ENCODE results near the gene RAD51B. TPM values are rescaled to one million over a fixed set of nuclear protein-coding genes. Genes with fewer than 3 reads are reported as not detected.

Gene RAD51B
- total and polyA plus RNA-seq, 4 donors = 2.8 to 39.6 (median 13.3) TPM; not detected in 1

DNA sequence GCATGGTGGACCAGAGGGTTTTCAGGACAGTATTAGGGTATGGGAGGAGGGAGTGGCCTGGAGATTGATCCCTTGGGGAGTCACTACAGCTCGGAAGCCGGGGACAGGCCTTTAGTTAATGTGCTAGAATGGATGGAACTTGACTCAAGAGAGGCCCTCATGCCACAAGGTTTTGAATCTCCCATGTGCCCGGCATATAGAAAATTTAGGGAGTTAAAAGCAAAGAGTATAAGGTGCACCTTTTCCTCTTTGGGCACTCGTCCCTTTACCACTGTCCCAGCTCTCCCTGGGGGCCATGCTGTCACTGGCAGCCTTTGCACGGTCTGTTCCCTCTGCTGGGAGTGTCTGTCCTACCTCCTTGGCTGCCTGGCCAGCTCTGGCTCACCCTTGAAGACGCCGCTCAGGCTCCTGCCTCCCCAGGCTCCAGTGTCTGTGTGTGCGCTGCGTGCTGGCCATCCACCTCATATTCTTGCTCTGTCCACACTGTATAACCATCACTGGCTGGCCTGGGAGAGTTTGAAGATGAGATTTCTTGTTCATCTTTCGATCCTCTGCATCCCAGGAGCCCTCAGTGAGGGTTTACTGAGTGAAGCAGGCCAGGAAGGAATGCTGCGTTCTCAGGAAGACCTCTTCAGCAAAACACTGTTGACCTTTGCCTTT lies 811.9 kb downstream of the RAD51B start:
- peak in 1 of 2 donors; percentile 57 for DNase-seq
- Histone ChIP-seq H3K27ac (ENCODE audit: low read depth in 1 of 2, low read length in 2 of 2) (no peak overlapping the region), H3K36me3 (ENCODE audit: control insufficient read depth in 1 of 2, insufficient read depth in 2 of 2, low read length in 1 of 2) (no peaks in the 10 kb centered on the region), H3K9me3 (ENCODE audit: control insufficient read depth, low read length) (no peaks in the 10 kb centered on the region), H3K4me3 (ENCODE audit: low read length in 2 of 2) (no peak overlapping the region), H3K27me3 (ENCODE audit: control insufficient read depth in 1 of 2, insufficient read depth in 2 of 2, low read length in 1 of 2) (no peaks in the 10 kb centered on the region), H3K4me1 (ENCODE audit: control insufficient read depth in 1 of 2, insufficient read depth in 2 of 2, low read length in 2 of 2) (peaks cover 0 to 3% of the 10 kb centered on the region in 2 donors)
- peak; percentile 7 for ATAC-seq (ENCODE audit: low FRiP score)
- intact Hi-C loops (cut with DNase I) = loop anchor here in 1 of 2 donors (5.0 kb wide), 1 partner anchor 484 kb away; no protein-coding TSS in a partner anchor
- 63 to 75% methylated on average over 11 of the region's 11 CpGs for WGBS, 2 donors

DNA sequence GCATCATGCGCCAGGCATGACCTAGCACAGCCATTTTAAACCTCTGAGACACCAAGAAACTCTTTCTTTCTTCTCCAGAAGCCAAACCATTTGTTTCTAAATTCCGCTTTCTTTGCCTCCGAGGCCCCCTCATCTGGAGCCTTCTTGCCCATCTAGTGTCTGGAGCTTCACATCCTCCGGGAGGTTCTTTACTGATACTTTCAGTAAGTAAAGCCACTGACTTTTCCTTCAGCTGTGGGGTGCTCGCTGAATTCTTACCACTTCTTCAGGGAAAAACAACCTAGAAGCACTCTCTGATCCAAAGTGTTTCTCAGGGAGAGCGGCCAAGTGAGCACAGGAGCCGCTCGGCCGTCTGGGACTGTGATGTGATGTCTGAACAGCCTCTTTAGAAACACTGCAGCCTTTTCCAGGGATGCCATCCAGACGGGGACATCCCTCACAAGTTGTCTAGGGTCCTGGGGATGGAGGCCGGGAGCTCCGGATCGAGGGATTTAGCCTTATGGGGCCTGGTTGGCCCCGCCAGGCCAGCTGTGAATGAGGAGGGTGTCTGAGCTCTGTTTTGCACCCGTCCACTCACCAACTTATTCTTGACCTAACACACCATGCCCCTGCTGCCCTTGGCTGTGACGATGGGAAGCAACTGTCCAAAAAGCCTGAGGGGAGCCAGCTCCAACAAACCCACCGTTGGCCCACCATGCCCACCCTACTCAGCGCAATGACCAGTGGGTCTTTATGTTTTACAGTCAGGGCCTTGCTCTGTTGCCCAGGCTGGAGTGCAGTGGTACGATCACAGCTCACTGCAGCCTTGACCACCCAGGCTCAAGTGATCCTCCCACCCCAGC lies 812.7 kb downstream of the RAD51B start:
- Histone ChIP-seq H3K36me3 (ENCODE audit: control insufficient read depth in 1 of 2, insufficient read depth in 2 of 2, low read length in 1 of 2) (no peaks in the 10 kb centered on the region), H3K27ac (ENCODE audit: low read depth in 1 of 2, low read length in 2 of 2) (no peak overlapping the region), H3K9me3 (ENCODE audit: control insufficient read depth, low read length) (no peaks in the 10 kb centered on the region), H3K4me3 (ENCODE audit: low read length in 2 of 2) (no peak overlapping the region), H3K4me1 (ENCODE audit: control insufficient read depth in 1 of 2, insufficient read depth in 2 of 2, low read length in 2 of 2) (peaks cover 0 to 3% of the 10 kb centered on the region in 2 donors), H3K27me3 (ENCODE audit: control insufficient read depth in 1 of 2, insufficient read depth in 2 of 2, low read length in 1 of 2) (no peaks in the 10 kb centered on the region)
- intact Hi-C loops (cut with DNase I) = loop anchor here in 1 of 2 donors (5.0 kb wide), 1 partner anchor 485 kb away; no protein-coding TSS in a partner anchor
- DNase-seq (peak in 1 of 2 donors; percentile 70), ATAC-seq (ENCODE audit: low FRiP score) (no peak)
- WGBS, 2 donors = 37 to 49% methylated on average over 19 of the region's 19 CpGs

DNA sequence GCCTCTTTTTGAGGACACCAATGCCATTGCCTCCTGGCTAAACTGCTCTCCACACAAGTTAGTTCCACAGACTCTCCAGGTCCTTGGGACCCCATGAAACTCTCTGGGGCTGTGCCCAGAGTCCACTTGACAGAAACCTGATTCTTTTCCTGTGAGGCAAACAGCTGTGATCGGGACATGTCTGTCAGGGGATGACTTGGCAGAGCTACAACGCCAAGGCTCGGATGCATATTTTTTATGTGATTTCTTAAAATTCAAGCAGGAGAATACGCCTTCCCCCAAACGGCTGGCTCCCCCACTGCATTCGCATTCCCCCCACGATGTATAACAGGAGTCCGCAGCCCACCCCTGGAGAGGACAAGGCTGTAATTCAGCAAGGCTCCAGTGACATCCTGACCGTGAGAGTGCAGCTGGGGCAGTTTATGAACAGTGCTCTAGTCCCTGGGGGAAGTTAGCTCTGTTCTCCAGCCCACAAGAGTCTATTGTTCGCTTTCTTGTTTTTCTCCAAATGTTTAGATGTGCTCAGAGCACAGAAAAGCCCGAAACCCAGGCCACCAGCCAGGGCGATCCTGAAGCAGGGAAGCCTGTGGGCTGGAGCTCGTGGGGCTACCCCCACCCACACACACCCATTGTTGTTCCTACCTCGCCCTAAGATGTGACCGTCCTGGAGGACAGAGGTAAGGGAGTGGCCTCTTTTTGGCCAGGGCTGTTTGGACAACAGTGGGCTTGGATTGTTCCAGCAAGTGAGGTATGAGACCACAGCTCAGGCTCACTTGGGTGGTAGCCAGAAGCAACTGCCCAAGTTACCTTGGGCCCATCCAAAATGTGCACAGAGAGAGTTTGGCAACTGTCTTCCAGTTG lies 813.8 kb downstream of the RAD51B start:
- H3K4me1 ChIP-seq (ENCODE audit: control insufficient read depth in 1 of 2, insufficient read depth in 2 of 2, low read length in 2 of 2) = no peaks in the 10 kb centered on the region
- ATAC-seq (ENCODE audit: low FRiP score) (no peak), DNase-seq (peak in 1 of 2 donors; percentile 67)
- no peaks in the 10 kb centered on the region for H3K27me3 ChIP-seq (ENCODE audit: control insufficient read depth in 1 of 2, insufficient read depth in 2 of 2, low read length in 1 of 2)
- H3K9me3 ChIP-seq (ENCODE audit: control insufficient read depth, low read length) = no peaks in the 10 kb centered on the region
- intact Hi-C loops (cut with DNase I) = loop anchor here in 1 of 2 donors (5.0 kb wide), 1 partner anchor 486 kb away; no protein-coding TSS in a partner anchor
- no peak overlapping the region for H3K27ac ChIP-seq (ENCODE audit: low read depth in 1 of 2, low read length in 2 of 2)
- 29 to 39% methylated on average over 15 of the region's 15 CpGs for WGBS, 2 donors
- H3K36me3 ChIP-seq (ENCODE audit: control insufficient read depth in 1 of 2, insufficient read depth in 2 of 2, low read length in 1 of 2) = no peaks in the 10 kb centered on the region
- no peak overlapping the region for H3K4me3 ChIP-seq (ENCODE audit: low read length in 2 of 2)

DNA sequence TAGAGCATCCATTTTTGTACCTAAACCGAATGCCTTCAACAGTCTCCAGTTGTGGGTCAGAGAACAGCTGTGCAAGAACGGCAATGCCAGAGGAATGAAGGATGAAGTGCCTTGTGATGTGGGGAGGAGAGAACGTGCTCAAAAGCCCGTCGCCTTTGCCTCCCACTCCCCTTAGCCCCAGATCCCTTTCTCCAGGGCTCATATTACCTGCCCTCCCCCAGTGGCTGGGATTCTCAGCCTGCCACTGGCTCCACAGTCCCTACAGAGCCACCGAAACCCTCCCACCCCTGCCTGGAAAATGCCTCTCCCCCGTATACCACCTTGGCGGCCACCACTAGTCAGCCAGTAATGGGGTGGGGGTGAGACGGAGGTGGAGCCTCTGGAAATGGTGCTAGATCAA lies 814.8 kb downstream of the RAD51B start:
- Histone ChIP-seq H3K27me3 (ENCODE audit: control insufficient read depth in 1 of 2, insufficient read depth in 2 of 2, low read length in 1 of 2) (no peaks in the 10 kb centered on the region), H3K4me3 (ENCODE audit: low read length in 2 of 2) (no peak overlapping the region), H3K27ac (ENCODE audit: low read depth in 1 of 2, low read length in 2 of 2) (no peak overlapping the region), H3K9me3 (ENCODE audit: control insufficient read depth, low read length) (no peaks in the 10 kb centered on the region), H3K4me1 (ENCODE audit: control insufficient read depth in 1 of 2, insufficient read depth in 2 of 2, low read length in 2 of 2) (no peaks in the 10 kb centered on the region), H3K36me3 (ENCODE audit: control insufficient read depth in 1 of 2, insufficient read depth in 2 of 2, low read length in 1 of 2) (no peaks in the 10 kb centered on the region)
- intact Hi-C loops (cut with DNase I) = loop anchor here in 1 of 2 donors (5.0 kb wide), 1 partner anchor 487 kb away; no protein-coding TSS in a partner anchor
- 92 to 95% methylated on average over 9 of the region's 9 CpGs for WGBS, 2 donors
- DNase-seq (peak in 1 of 2 donors; percentile 43), ATAC-seq (ENCODE audit: low FRiP score) (no peak)

DNA sequence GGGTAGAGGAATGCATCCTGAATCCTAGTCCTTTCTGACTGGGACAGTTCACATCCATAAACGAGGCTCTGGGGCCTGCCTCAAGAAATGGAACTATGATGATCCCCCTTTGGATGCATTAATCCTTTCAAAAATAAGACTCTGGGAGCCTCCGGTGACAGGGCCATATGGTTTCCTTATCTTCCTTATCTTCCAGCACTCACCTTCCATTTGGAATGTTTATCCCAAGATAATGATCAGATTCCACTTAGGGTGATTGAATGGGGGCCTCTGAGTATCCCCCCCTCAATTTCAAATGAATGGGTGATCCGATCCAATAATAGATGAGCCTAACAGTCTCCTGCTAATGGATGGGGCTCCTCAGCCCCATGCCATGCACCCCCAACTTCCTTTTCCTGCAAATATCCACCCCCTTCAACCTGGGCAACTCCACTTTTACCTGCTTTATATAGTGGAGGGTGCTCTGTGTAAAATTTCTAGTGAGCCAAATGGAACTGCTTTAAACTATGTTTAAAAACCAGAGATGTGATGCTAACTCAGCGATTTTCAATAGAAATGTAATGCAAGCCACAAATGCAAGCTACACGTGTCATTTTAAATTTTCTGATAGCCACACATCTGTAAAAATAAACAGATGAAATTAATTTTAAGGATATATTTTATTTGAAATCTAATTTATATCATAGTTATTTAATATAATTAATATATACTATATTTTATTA lies 815.5 kb downstream of the RAD51B start:
- H3K4me1 ChIP-seq (ENCODE audit: control insufficient read depth in 1 of 2, insufficient read depth in 2 of 2, low read length in 2 of 2) = no peaks in the 10 kb centered on the region
- no peaks in the 10 kb centered on the region for H3K27me3 ChIP-seq (ENCODE audit: control insufficient read depth in 1 of 2, insufficient read depth in 2 of 2, low read length in 1 of 2)
- DNase-seq (peak in 1 of 2 donors; percentile 14), ATAC-seq (ENCODE audit: low FRiP score) (no peak)
- WGBS, 2 donors = 96 to 97% methylated on average over 5 of the region's 5 CpGs
- H3K9me3 ChIP-seq (ENCODE audit: control insufficient read depth, low read length) = no peaks in the 10 kb centered on the region
- no peaks in the 10 kb centered on the region for H3K36me3 ChIP-seq (ENCODE audit: control insufficient read depth in 1 of 2, insufficient read depth in 2 of 2, low read length in 1 of 2)
- H3K4me3 ChIP-seq (ENCODE audit: low read length in 2 of 2) = no peak overlapping the region
- intact Hi-C loops (cut with DNase I) = loop anchor here in 1 of 2 donors (5.0 kb wide), 1 partner anchor 488 kb away; no protein-coding TSS in a partner anchor
- H3K27ac ChIP-seq (ENCODE audit: low read depth in 1 of 2, low read length in 2 of 2) = no peak overlapping the region

DNA sequence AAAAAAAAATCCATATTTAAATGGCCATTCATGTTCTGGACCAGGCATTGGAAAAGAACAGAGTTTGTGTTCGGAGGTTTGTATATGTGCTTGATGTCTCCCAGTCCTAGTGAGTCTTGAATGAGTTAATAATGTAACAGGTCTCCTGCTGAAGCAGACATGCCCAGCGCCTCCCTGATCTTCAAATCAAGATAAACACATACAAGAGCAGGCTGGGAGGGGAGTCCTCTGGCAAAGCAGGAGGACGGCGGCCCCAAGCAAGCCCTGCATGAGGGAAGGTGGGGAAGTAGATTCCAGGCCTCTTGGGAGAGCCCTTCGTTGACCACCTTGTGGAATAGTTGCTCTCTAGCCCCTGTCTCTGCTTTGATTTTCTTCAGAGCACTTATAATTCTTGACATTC lies 817.0 kb downstream of the RAD51B start:
- intact Hi-C loops (cut with DNase I) = no loop called here
- no peak overlapping the region for H3K27ac ChIP-seq (ENCODE audit: low read depth in 1 of 2, low read length in 2 of 2)

DNA sequence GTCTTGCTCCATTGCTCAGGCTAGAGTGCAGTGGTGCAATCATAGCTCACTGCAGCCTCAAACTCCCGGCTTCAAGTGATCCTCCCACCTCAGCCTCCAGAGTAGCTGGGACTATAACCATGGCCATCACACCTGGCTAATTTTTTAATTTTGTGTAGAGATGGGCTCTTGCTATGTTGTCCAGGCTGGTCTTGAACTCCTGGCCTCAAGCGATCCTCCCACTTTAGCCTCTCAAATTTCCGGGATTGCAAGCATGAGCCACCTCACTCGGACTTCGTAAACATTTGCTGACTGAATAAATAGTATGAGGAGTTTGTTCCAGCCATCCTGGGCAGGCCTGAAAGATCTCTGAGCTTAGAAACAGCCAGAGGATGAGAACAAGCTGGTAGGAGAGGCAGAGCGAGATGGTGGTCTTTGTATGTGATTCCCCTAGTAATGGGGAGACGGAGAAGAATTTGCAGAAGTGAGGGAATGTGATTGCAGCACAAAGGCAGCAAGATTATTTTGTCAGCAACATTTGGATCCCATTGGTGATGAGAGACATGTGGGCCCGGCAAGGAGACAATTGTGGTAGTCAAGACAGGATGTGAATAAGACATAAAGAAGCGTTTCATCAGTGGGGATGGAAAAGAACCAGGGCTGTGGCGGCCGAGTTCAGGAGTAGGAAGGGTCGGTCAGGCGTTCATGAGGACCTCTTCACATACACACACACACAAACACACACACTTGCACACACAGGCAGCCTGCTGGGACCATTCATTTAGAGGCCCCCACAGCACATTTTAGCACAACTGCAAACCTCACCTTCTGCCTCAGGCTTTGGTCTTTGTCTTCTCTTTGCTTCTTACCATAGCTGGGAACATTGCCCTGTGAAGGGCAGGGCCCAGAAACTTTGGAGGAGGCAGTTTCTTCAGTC lies 817.8 kb downstream of the RAD51B start:
- Histone ChIP-seq H3K27me3 (ENCODE audit: control insufficient read depth in 1 of 2, insufficient read depth in 2 of 2, low read length in 1 of 2) (no peaks in the 10 kb centered on the region), H3K36me3 (ENCODE audit: control insufficient read depth in 1 of 2, insufficient read depth in 2 of 2, low read length in 1 of 2) (no peaks in the 10 kb centered on the region), H3K4me1 (ENCODE audit: control insufficient read depth in 1 of 2, insufficient read depth in 2 of 2, low read length in 2 of 2) (no peaks in the 10 kb centered on the region), H3K4me3 (ENCODE audit: low read length in 2 of 2) (no peak overlapping the region), H3K9me3 (ENCODE audit: control insufficient read depth, low read length) (no peaks in the 10 kb centered on the region), H3K27ac (ENCODE audit: low read depth in 1 of 2, low read length in 2 of 2) (no peak overlapping the region)
- WGBS, 2 donors = 87 to 91% methylated on average over 13 of the region's 13 CpGs
- intact Hi-C loops (cut with DNase I) = no loop called here
- no peak for ATAC-seq (ENCODE audit: low FRiP score)
- DNase-seq = peak in 1 of 2 donors; percentile 55

More for the DNA sequence above, 817.0 kb downstream of the RAD51B start:
- no peaks in the 10 kb centered on the region for H3K4me1 ChIP-seq (ENCODE audit: control insufficient read depth in 1 of 2, insufficient read depth in 2 of 2, low read length in 2 of 2)
- ATAC-seq (ENCODE audit: low FRiP score) (no peak), DNase-seq (peak in 1 of 2 donors; percentile 38)
- H3K36me3 ChIP-seq (ENCODE audit: control insufficient read depth in 1 of 2, insufficient read depth in 2 of 2, low read length in 1 of 2) = no peaks in the 10 kb centered on the region
- no peaks in the 10 kb centered on the region for H3K27me3 ChIP-seq (ENCODE audit: control insufficient read depth in 1 of 2, insufficient read depth in 2 of 2, low read length in 1 of 2)
- WGBS, 2 donors = 89 to 96% methylated on average over 5 of the region's 5 CpGs
- no peaks in the 10 kb centered on the region for H3K9me3 ChIP-seq (ENCODE audit: control insufficient read depth, low read length)
- H3K4me3 ChIP-seq (ENCODE audit: low read length in 2 of 2) = no peak overlapping the region

Measured in aorta (tissue), 5 donors.